ENCODE results near the gene ACTR6.

ACTR6 gene

GRCh38 chr12:100199347-100200149 lies 1.1 kb upstream of the ACTR6 start:
- no peak for TF ChIP-seq CTCF (IDR thresholded peaks at IDR 0.05)

DNA sequence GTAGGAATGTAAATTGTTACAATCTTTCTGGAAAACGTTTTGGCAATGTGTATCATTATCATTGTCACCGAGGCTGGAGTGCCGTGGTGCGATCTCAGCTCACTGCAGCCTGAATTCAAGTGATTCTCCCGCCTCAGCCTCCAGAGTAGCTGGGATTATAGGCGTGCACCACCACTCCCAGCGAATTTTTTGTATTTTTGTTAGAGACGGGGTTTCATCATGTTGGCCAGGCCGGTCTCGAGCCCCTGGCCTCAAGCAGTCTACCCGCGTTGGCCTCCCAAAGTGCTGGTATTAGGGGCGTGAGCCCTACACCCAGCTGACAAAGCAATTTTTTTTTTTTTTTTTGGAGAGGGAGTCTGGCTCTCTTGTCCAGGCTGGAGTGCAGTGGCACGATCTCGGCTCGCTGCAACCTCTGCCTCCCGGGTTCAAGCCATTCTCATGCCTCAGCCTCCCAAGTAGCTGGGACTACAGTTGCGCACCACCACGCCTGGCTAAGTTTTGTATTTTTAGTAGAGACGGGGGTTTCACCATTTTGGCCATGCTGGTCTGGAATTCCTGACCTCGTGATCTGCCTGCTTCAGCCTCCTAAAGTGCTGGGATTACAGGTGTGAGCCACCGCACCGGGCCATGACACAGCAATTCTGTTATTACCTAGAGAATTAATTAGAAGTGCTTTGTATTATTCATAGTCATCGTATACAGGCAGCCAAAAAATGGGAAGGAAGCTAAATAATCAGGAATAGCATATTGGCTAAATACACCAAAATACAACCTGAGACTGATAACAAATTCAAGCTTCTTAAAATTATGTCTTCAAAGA lies 1.2 kb downstream of the ACTR6 start:
- TF ChIP-seq CTCF (IDR thresholded peaks at IDR 0.05), result no peak

DNA sequence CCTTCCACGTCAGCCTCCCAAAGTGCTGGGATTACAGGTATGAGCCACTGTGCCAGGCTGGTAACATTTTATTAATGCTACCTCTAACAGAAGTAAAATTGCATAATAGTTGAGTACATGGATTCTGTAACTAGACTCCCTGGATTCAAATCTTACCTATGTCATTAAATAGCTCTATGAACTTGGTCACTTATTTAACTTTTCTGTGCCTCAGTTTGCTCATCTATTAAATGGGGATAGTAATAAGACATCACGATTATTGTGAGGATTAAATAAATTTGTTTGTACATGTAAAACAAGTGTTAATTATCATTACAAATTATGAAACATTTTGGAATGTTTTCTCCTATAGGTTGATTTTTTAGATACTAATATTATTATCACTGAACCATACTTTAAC lies 6.7 kb downstream of the ACTR6 start:
- TF ChIP-seq CTCF (IDR thresholded peaks at IDR 0.05), result no peak

- TF ChIP-seq CTCF (IDR thresholded peaks at IDR 0.05), result no peak
Observed at GRCh38 chr12:100208834-100209233, 8.2 kb downstream of the ACTR6 start.

DNA sequence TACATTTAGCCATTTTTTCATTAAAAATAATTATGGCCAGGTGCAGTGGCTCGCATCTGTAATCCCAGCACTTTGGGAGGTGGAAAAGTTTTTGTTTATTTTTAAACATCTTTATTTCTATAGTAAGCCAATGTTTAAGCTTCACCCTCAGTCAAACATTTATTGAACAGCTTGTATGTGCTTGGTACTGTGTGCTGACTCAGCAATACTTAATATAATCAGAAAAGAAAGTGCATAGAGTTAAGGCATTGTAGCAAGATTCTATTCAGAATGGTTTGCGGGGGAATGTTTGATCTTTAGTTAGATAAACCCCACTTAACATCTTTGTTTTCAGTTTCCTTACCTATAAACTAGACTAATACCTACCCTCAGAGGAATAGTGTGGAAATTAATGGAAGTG lies 11.1 kb downstream of the ACTR6 start:
- no peak for TF ChIP-seq CTCF (IDR thresholded peaks at IDR 0.05)

- TF ChIP-seq CTCF (IDR thresholded peaks at IDR 0.05), result no peak
Observed at GRCh38 chr12:100213016-100213891, 12.6 kb downstream of the ACTR6 start.

- TF ChIP-seq CTCF (IDR thresholded peaks at IDR 0.05), result no peak
Observed at GRCh38 chr12:100214518-100214917, 13.9 kb downstream of the ACTR6 start.
